Muscle of back (tissue), 11 donors: ENCODE data around the gene PRDM1. TPM values are rescaled to one million over a fixed set of nuclear protein-coding genes. Genes with fewer than 3 reads are reported as not detected.

ENCODE experiments used
- DNase-seq, 3 donors: peaks; one replicate each; pipeline versions ENCODE4 v3.0.0 to v3.0.0-alpha.2; 2013
- polyA plus RNA-seq, 10 donors: library from polyadenylated mRNA; unstranded; fragments of 120-200 nt; gene quantifications; one replicate each; pipeline ENCODE4 v1.2.1, GENCODE V29; 2013; ENCODE audit not compliant: insufficient read length in 10 of 10

Gene PRDM1
- polyA plus RNA-seq, 10 donors = 2.9 to 7.9 (median 4.9) TPM

DNA sequence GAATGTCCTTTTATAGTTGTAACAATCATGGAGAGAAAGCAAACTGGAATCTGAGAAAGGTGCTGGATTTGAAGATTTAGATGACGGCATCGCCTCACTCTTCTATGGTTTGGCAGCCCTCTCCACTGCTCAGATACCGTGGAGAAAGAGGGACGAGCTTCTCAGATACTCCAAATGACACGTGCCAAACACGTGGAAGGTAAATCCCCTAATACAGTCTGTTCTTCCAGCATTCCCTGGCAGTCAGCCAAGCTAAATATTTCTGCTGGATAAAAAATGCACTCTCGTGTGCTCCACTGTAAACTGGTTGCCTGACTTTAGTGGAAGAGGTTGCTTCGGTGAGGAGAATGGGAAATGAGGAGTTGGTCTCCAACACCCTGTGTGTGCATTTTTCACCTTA, 16.7 kb upstream of the PRDM1 start:
- DNase-seq = peak; percentile 65 to 87 (median 77)

DNA sequence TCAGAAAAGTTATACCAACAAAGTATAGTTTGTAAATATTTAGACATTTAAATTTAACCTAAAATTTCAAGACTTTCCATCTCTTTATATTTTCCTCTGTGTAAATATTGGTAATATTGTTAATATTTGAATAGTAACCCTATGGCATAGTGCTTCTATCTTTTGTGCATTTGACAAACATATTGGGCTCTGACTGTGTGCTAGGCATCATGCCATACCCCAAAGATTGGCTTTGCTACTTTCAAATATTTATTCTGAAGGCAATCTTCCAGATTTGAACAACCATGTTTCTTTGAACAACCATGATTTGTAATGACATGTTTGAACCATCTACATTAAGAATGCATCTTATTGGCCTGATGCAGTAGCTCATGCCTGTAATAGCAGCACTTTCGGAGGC, 15.5 kb upstream of the PRDM1 start:
- no peak for DNase-seq

DNA sequence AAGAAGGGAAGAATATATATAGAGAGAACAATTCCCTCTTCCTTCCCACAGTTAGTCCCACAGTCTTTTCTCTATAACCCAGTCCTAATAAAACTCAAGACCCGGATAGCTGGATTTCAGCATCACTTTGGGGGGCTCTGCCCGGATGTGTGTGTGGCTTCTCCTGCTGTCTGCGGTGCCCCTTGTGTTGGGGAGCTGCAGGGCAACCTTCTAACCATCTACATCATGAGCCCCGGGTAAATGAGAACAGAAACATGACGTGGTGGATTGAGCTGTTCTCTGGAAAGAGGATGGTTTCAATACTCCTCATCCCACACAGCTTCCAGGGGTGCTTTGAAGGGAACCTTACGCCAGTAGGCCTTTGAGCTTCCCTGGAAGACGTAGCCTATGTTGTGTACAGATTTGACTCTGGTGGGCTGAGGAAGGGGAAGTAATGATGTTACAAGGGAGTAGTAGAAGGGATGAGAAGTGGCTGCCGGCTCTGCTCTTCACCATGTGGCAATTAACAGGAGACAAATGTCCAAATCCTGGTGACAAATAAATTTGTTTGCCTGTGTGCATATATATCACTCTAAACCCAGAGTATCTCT, 13.5 kb upstream of the PRDM1 start:
- no peak for DNase-seq

DNA sequence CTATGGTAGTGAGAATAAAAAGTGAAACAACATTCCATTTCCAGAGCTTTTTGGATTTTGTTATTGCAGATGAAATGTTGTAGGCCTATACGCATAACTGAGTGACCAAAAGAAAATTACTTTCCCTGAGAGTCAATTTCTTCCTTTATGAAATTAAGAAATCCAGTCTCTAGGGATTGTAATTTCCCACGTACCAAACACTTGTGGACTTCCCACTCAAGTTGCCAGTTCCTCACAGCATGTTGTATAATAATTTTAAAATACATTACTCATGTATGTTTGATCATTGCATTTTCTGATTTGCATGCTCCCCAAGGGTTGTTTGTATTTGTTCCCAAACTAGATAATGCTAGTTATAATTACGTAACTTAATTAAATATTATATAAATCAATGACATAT, 12.0 kb upstream of the PRDM1 start:
- no peak for DNase-seq

DNA sequence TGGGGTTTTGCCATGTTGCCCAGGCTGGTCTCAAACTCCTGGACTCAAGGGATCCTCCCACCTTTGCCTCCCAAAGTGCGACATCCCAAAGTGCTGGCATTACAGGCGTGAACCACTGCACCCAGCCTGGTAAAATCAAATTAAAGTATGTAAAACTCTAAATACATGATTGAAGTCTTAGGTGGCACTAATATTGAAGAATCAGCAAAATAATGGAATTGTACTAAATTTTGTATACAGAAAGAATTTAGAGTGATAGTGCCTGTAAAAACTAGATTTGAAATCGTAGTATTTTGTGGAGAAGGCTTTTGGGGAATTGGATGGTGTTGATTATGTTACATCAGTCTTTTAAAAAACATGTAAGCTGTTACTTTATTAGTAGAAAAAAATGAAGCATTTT, 10.0 kb upstream of the PRDM1 start:
- no peak for DNase-seq

DNA sequence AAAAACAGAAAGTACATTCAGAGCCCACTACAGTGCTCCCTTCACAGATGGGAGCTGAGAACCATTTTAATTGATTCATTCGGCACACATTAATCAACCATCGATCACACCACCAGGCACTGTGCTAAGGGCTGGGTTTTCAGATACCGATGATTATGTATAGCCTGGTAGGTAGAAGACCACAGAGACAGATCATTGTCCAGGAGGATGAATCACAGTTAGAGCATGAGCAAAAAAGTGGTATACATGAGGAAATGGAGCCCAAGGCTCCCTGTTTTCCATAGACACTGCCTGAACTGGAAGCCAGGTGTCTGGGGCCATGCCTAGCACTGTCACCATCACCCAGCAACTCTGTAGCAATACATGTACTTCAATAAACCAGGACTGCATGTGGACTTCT, 9.0 kb upstream of the PRDM1 start:
- DNase-seq = no peak

DNA sequence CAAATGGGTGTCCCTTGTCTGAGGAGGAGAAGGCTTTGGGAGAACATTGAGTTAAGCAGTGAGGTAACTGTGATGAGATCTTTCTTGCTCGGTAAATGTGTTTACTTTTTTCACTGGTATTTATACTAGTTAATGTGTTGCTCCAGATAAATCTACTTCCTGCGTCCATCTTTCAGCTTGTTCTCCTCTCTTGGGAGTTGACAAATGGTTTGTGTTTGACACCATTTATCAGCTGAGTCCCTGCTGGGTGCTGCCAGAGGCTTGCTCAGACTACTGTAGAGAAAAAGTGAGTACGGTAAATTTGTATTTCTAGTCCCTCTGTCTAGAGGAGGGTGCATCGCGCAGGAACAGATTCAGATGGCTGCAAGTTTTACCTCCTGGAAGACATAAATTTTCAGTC, 8.3 kb upstream of the PRDM1 start:
- DNase-seq = no peak

DNA sequence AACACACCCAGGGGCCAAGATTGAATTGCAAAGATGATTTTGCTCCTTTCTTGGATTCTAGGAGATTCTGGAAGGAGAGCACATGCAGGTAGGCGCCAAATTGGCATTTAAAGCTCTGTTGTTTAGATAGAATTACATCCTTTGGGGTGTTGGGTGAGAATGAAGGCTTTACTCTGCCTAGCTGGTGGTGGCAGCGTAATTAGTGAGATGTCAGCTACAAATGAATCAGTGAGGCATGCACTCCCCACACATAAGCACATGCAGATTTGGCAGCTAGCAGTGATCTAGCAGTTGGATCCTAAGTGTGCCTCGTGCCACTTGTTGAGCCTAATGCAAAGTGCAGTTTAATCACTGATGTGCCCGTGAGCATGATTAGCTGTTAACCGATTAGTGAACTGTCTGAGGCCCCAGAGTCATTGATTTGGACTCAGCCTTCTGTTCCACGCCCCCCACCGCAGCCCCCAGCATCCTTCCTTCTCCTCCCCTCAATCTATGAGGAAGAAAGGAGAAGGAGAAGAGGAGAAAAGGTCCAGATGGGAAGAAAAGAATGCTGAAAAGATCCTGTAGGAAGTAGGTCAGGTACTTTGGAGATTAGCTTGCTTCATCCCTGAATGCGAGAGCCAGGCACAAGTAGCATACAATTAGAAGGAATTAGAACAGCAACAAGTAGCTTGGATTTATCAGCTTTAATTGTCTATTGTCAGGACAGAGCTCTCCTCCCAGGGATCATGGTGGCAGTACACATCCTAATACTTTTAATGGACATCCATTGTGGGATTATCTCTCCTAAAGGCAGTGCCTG, 6.0 kb upstream of the PRDM1 start:
- DNase-seq = no peak

DNA sequence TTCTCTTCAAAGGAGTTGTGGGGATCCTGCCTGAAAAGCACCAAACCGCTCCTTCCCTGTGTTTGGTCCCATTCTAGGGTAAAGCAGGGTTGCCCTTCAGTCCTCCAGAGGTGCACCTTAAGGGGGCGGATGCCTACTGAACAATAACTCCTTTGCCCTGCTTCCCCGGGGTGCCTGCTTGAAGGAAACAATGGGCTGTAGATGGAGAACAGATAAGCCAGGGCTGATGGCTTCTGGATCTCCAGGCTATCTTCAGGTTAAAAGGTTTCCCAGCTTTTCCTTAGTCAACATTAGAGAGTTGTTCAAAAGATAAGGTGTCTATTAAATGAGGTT, 5.4 kb upstream of the PRDM1 start:
- DNase-seq = no peak

DNA sequence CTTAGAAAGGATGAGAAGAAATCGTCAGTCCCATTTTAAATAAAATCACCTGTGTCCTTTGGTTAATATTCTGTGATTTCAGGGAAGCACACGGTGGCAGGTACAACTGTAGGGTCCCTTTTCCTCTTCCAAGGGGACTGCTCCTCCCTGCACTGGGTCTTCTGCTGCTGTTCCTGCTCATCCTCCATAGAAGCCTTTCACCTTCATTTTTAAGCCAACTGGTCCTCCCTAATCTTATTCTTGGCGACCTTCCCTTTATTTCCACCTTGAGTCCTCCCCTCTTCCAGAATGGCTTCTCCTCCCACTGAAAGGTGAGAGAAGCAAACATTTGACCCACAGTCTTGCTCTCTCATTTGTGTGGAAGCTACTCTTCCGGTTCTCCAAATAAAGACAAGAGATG, 4.4 kb upstream of the PRDM1 start:
- DNase-seq = no peak

DNA sequence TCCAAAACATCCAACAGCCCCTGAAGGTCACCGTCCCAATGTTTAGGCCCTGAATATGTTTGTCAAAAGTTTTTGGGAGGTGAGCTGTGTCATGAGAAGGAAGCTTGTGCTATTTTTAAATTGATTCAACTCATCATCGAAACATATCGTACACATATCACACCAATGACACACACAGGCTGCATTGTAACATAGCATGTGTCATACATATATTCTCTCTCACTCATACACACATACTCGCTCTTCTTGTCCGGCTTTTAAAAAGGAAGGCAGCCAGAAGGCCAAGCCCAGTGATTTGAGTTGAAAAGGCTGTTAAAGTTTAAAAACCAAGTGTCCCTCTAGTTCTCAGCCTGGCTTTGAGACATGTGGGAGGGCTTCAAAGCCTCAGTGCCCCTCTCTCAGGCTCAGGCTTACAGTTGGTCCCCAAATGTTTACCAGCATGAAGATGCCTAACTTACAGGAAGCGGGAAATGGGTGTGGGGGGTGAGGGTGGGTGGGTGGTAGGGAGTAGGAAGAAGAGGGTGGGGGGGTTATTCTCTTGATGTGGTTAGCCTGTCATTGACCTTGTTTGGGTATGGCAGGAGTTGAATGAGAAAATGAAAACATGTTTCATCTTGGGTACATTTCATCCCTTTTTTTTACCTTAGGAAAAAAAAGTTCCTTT, 3.3 kb upstream of the PRDM1 start:
- DNase-seq = peak in 1 of 3 donors; percentile 71

DNA sequence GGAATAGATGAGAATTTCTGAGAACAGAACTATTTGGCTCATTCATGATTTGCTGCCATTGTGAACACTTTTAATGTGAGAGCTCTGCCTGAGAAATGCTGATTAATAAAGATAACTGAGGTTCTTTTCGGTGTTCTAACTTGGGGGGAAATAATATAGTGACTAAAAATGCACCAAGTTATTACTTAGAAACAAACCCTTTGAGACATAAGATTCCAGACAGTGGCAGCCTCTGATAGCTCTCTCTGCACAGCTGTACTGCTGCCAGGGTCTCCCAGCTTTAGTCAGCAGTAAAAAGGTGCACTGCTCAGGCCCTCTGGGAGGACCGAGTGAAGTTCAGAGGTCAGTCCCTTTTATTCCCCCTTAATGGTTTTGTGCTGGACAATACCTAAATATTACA, 2.5 kb upstream of the PRDM1 start:
- DNase-seq = no peak

DNA sequence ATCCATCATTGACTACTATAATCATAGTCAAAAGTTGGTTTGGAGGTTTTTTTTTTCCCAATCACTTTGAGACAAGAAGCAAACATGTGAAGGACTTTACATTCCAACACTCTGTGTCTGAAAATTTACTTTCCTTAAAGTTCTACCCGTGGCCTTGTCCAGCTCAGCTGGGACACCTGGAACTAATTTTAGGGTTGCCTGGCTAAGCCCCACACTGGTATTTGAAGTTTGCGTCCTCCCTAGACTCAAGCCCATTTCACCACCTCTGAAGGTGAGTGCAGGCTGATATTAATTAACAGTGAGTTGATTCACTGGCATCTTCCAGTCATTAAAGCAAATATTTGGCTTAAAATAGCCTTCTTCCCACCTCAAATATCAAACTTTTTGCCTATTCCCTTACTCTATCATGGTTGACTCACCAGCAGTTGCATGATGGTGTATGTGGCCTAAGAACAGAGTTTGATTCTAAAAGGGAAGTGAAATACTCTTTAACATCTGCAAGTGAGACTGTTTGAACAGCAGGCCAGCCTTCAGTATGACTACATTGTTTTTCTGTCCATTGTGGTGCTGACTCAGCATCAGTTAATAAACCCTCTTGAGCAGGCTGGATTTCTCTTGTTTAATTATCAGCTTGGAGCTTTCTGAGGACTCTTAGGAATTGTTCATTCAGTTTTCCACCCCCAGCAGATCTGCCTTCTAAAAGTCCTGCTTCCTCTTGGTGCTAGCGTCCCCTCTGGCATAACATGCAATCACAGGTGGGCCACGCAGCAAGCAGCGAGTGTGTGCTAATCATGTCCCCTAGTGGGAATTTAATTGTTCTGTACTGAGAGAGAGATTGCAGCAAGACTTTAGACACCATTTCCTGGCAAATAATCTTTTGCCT, 1.8 kb upstream of the PRDM1 start:
- DNase-seq = peak; percentile 14 to 81 (median 49)

DNA sequence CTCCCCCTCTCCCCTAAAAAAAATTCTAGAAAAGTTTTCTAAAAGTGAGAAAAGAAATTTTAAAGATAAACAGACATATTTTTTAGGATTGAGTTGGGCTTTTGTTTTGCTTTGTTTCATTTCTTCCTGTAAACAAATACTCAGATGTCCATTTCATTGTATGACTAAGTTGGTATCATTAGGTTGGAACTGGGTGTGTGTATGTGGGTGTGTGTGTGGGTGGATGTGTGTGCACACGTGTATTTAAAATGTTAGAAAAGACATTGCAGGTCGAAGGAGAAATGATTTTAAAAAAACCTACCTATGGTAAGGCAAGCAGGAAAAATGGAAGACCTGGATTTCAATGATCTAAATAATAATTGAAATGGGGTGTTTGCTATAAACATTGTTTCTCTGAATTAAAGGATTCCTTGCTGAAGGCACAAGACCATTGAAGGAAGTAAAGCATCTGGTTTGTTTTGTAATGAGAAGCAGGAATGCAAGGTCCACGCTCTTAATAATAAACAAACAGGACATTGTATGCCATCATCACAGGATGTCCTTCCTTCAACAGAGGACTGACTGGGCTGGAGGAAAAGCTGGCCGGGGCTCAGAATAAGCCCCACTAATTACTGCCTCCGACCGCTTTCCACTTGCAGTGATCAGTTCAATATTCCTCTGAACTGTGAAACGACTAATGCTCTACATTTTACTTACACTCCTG, 996 bp upstream of the PRDM1 start:
- DNase-seq = no peak

DNA sequence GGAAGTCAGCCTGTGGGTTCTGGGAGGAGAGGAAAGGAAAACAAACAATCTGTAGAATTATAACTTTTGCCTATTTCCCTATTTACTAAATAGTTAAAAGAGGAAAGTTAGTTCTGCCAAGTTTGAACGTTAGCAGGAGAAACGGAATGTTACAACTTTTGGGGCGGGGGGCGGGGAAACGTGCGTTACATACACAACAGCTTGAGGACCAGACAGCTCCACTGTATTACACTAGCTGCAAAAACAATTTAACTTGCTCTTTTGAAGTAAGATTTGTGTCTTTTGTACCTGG, 498 bp upstream of the PRDM1 start:
- no peak for DNase-seq

DNA sequence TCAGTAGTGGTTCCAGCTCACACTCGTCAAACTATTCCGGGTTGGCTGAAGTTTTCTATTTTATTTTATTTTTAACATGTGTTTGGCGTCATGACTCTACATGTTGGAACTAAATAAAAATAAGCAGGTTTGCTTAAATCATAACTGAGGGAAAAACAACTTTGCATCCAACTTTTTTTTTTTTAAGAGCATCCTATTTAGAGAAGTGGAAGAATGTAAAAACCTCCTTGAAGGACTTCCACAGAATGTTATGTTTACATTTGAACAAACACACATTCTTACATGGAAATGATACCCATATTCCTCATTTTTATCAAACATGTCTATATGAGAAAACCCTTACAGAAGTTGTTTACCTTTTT, 659 bp downstream of the PRDM1 start:
- no peak for DNase-seq

DNA sequence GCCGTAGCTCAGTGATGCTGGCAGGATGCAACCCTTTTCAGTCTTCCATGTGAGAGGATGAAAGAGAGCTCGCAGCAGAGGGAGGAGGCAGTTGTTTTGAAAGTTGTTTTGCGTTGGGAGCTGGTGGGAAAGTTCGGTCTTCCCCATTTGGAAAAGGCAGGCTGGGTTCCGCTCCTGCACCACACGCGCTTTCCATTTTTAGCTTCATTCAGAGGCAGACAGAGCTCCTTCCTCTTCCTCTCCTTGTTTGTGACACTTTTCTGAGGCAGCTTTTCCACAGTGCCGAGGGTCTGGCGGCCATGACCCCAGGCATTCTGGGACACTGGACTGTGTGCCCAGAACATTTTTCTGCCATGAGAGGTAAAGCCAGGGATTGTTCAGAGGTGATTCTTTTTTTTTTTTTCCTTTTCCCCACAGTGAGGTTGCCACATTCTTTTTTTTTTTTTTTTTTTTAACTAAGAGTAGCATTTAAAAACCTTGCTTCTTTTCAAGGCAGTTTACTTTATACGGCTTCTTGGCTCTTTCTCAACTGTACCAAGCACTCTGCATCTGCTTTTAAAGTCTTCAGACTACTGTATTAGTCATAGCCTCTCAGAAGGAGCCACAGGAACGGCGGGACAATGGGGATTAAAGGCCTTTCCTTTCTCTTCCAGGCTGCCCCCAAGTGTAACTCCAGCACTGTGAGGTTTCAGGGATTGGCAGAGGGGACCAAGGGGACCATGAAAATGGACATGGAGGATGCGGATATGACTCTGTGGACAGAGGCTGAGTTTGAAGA, 1.6 kb downstream of the PRDM1 start:
- DNase-seq = peak in 1 of 3 donors; percentile 26

DNA sequence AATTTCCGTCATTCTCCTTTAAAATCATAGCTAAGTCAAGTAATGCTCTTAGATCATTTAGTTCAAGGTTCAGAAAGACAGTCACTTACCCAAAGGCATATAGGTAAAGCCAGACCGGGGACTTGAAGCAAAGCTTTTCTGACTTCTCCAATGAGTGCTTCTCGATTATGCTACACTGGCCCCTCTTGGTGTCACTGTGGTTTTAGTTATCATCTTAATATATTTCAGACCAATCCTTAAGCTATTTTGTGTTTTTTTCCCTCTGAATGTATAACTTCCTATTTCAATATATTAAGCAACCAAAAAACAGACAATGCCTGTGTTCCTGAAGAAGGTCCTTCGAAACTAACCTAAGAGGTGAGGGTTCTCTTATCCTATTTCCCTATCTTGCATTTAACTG, 3.9 kb downstream of the PRDM1 start:
- DNase-seq = no peak

DNA sequence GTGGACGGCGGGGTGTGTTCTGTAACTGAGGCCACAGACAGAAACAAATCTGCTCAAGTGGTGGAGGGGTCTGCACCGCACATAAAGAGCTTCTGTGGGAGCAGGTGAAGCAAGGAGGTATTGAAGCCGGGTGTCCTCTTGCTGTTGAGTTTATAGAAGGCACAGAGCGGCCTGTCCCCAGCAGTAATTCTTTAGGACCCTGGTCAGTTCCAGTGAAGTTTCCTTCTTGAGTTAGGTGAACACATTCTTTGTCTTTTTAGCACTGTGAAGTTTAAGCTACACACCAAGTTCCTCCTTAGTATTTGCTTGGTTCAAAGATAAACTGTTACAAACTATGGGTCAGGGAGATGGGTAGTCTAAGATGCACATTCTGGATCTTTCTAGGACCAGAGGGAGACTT, 6.1 kb downstream of the PRDM1 start:
- no peak for DNase-seq

DNA sequence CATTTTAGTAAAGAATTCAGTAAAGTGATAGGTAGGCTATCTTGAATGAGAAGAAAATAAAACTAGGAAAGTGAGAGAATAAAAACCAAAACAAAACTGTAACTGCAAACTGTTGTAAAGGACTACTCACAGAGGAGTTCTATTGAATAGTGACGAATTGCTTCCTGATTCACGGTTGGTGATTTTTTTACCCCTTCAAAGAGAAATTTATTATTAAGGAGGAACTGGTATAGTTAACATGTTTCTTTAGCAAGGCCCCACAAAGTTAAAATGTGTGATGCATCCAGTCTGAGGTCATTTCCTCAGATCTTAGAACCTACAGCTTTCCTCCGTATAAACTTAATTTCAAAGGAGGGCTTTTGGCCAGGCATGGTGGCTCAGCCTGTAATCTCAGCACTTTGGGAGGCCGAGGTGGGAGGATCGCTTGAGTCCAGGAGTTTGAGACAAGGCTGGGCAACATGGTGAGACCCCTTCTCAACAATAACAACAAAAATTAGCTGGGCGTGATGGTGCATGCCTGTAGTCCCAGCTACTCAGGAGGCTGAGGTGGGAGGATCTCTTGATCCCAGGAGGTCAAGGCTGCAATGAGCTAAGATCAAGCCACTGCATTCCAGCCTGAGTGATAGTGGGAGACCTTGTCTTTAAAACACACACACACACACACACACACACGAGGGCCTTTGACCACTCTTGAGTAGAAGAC, 8.3 kb downstream of the PRDM1 start:
- no peak for DNase-seq

DNA sequence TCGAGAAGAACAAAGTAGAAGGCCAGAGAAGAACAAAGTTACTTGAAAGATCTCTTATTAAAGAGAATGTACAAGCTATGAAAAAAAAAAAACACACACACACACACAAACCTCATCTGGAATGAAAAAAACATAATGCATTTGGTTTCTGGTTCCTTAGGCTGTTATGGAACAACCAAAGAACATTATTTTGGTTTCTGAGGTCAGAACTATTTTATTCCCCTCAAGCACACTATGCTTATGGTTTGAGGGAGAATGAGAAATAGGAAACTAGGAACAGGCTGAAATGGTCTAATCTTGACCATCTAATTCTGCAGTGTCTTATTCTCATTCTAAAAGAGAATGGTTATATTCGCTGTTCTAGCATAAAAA, 8.8 kb downstream of the PRDM1 start:
- DNase-seq = no peak
